ENCODE results near the gene SH3YL1. TPM values are rescaled to one million over a fixed set of nuclear protein-coding genes. Genes with fewer than 3 reads are reported as not detected.
A peak's percentile ranks its signal among the peaks of the same experiment; 100 is the strongest.
"Not testable (repeated sequence)": the region's sequence is repeated elsewhere in the genome, so short reads cannot be mapped to it uniquely, and the experiment has no call there.

The SH3YL1 gene
- total RNA-seq, 2 experiments from 2014 or later = 17.7 to 18.1 TPM

DNA sequence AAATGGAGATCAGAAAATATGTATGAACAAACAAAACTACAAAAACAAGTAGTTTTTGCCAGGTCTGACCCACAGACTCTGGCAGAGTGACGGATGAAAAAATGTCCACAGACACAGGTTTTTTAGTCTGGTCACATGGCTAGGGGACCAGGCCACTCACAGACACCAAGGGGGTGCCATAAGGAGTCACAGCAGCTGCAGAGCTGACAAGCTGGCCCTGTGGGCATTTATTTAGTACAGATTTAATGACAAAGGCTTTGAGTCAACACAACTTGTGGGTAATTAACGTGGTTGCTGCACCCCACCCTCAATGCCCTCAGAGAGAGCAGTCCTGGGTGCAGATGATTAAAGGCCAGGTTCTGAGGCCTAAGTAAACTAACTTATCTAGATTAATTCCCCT lies 76.0 kb downstream of the SH3YL1 start:
- Mint-ChIP-seq H3K27me3 (no peaks in the 10 kb centered on the region), H3K27ac (no peak overlapping the region), H3K36me3 (ENCODE audit: low read depth) (peaks cover 7% of the 10 kb centered on the region), H3K9me3 (ENCODE audit: low read depth) (peaks cover 14% of the 10 kb centered on the region), H3K4me1 (peaks cover 16% of the 10 kb centered on the region), H3K4me3 (no peak overlapping the region)
- ChIA-PET POLR2A (no interaction called here), CTCF (no interaction called here)
- no peak for DNase-seq
- intact Hi-C loops (cut with DNase I, micrococcal nuclease) = no loop called here
- ATAC-seq = no peak

DNA sequence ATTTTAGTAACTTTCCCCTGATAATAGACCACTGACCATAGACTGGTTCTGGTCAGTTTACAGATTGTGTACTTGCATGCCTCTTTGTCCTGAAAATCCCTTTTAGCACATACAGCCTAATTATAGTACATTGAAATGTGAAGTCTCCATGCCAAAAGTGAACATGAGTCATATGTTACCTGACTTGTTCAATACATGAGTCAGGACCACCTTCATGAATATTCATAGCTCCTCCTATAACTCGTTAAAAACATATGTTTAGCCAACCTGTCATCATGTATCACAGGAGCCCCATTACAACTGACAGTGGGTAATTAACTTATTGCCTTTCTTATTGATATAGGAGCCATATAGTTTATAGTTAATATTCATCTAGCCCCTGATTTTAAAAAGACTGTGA lies 78.6 kb downstream of the SH3YL1 start:
- Mint-ChIP-seq H3K36me3 (ENCODE audit: low read depth) (peaks cover 7% of the 10 kb centered on the region), H3K27me3 (no peaks in the 10 kb centered on the region), H3K9me3 (ENCODE audit: low read depth) (peaks cover 14% of the 10 kb centered on the region), H3K27ac (no peak overlapping the region), H3K4me1 (peaks cover 17% of the 10 kb centered on the region), H3K4me3 (no peak overlapping the region)
- ATAC-seq (peak; percentile 53), DNase-seq (no peak)
- intact Hi-C loops (cut with DNase I, micrococcal nuclease) = no loop called here
- ChIA-PET CTCF (interaction anchor here (1.0 kb wide), 1 partner anchor 52 kb away, joined by 3 read pairs; no protein-coding TSS in a partner anchor), POLR2A (no interaction called here)

GRCh38 chr2:184695-185094 lies 79.1 kb downstream of the SH3YL1 start:
- peaks cover 17% of the 10 kb centered on the region for H3K4me1 Mint-ChIP-seq
- H3K27me3 Mint-ChIP-seq = no peaks in the 10 kb centered on the region
- ChIA-PET POLR2A (no interaction called here), CTCF (interaction anchor here (1.0 kb wide), 1 partner anchor 52 kb away, joined by 3 read pairs; no protein-coding TSS in a partner anchor)
- peaks cover 14% of the 10 kb centered on the region for H3K9me3 Mint-ChIP-seq (ENCODE audit: low read depth)
- intact Hi-C loops (cut with DNase I, micrococcal nuclease) = no loop called here
- H3K27ac Mint-ChIP-seq = no peak overlapping the region
- H3K36me3 Mint-ChIP-seq (ENCODE audit: low read depth) = peaks cover 7% of the 10 kb centered on the region
- ATAC-seq (no peak), DNase-seq (no peak)
- no peak overlapping the region for H3K4me3 Mint-ChIP-seq

DNA sequence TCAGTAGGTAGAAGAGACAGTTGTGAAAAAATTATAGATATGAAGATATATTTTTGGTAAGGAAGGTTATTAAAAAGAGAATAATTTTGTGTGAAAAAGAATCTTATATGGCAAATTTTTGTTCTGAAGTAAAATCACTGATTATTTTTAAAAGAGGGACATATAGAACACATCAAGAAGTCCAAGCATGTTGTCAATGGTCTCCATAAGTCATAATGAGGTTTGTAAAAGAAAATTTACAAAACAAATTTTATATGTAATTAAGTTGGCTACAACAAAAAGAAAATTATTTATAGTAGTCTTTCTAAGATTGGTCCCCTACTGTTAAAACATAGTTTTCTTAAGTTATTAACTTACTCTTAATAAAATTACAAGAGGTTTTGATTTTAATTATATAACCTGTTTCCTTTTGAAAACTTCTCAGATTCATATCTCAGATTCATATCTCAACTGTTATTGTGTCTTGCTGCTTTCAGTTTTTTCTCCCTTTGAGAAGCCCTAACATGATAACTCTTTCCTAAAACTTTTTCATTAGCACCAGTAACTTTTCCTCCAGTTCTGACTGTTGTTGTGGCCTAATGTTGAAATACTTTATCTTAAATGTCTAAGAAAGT lies 81.2 kb downstream of the SH3YL1 start:
- DNase-seq = no peak
- Mint-ChIP-seq H3K4me1 (peaks cover 25% of the 10 kb centered on the region), H3K27me3 (no peaks in the 10 kb centered on the region), H3K4me3 (no peak overlapping the region), H3K9me3 (ENCODE audit: low read depth) (peaks cover 14% of the 10 kb centered on the region), H3K36me3 (ENCODE audit: low read depth) (peaks cover 7% of the 10 kb centered on the region), H3K27ac (no peak overlapping the region)
- intact Hi-C loops (cut with DNase I, micrococcal nuclease) = no loop called here
- ATAC-seq = no peak
- ChIA-PET POLR2A (no interaction called here), CTCF (no interaction called here)

- intact Hi-C loops (cut with DNase I, micrococcal nuclease) = no loop called here
- Mint-ChIP-seq H3K27ac (no peak overlapping the region), H3K9me3 (ENCODE audit: low read depth) (peaks cover 11% of the 10 kb centered on the region), H3K36me3 (ENCODE audit: low read depth) (peaks cover 4% of the 10 kb centered on the region), H3K4me3 (no peak overlapping the region), H3K27me3 (no peaks in the 10 kb centered on the region), H3K4me1 (peaks cover 47% of the 10 kb centered on the region)
- DNase-seq (no peak), ATAC-seq (no peak)
- ChIA-PET POLR2A (no interaction called here), CTCF (no interaction called here)
Measured at GRCh38 chr2:180311-180710, 83.5 kb downstream of the SH3YL1 start.

GRCh38 chr2:179886-180285 lies 83.9 kb downstream of the SH3YL1 start:
- intact Hi-C loops (cut with DNase I, micrococcal nuclease) = no loop called here
- CTCF ChIA-PET = no interaction called here
- H3K27ac Mint-ChIP-seq = no peak overlapping the region

GRCh38 chr2:177733-178132 lies 86.1 kb downstream of the SH3YL1 start:
- Mint-ChIP-seq H3K9me3 (ENCODE audit: low read depth) (no peaks in the 10 kb centered on the region), H3K4me3 (no peak overlapping the region), H3K27ac (no peak overlapping the region), H3K27me3 (no peaks in the 10 kb centered on the region), H3K36me3 (ENCODE audit: low read depth) (no peaks in the 10 kb centered on the region), H3K4me1 (peaks cover 36% of the 10 kb centered on the region)
- intact Hi-C loops (cut with DNase I, micrococcal nuclease) = no loop called here
- POLR2A ChIA-PET = no interaction called here
- CTCF ChIA-PET = interaction anchor here (1.1 to 1.3 kb wide), 2 partner anchors 9 to 459 kb away, joined by 3 read pairs; no protein-coding TSS in a partner anchor
- ATAC-seq (no peak), DNase-seq (no peak)

More at GRCh38 chr2:179886-180285, 83.9 kb downstream of the SH3YL1 start:
- peaks cover 47% of the 10 kb centered on the region for H3K4me1 Mint-ChIP-seq
- POLR2A ChIA-PET = no interaction called here
- no peaks in the 10 kb centered on the region for H3K27me3 Mint-ChIP-seq
- DNase-seq (no peak), ATAC-seq (no peak)
- H3K9me3 Mint-ChIP-seq (ENCODE audit: low read depth) = peaks cover 11% of the 10 kb centered on the region
- peaks cover 4% of the 10 kb centered on the region for H3K36me3 Mint-ChIP-seq (ENCODE audit: low read depth)
- H3K4me3 Mint-ChIP-seq = no peak overlapping the region

GRCh38 chr2:176917-177316 lies 86.9 kb downstream of the SH3YL1 start:
- no peaks in the 10 kb centered on the region for H3K36me3 Mint-ChIP-seq (ENCODE audit: low read depth)
- intact Hi-C loops (cut with DNase I, micrococcal nuclease) = no loop called here

GRCh38 chr2:175880-176820 lies 87.7 kb downstream of the SH3YL1 start:
- ChIA-PET CTCF (interaction anchor here (1.3 kb wide), 1 partner anchor 461 kb away, joined by 3 read pairs; no protein-coding TSS in a partner anchor), POLR2A (no interaction called here)
- Mint-ChIP-seq H3K4me3 (peak overlapping the region; percentile 7), H3K36me3 (ENCODE audit: low read depth) (no peaks in the 10 kb centered on the region), H3K27ac (peak overlapping the region; percentile 39), H3K27me3 (no peaks in the 10 kb centered on the region), H3K4me1 (peaks cover 36% of the 10 kb centered on the region), H3K9me3 (ENCODE audit: low read depth) (no peaks in the 10 kb centered on the region)
- peak; percentile 90 for ATAC-seq
- intact Hi-C loops (cut with DNase I, micrococcal nuclease) = no loop called here
- peak; percentile 65 for DNase-seq

More at GRCh38 chr2:176917-177316, 86.9 kb downstream of the SH3YL1 start:
- DNase-seq = no peak
- no peaks in the 10 kb centered on the region for H3K27me3 Mint-ChIP-seq
- H3K9me3 Mint-ChIP-seq (ENCODE audit: low read depth) = no peaks in the 10 kb centered on the region
- POLR2A ChIA-PET = no interaction called here
- ATAC-seq = no peak
- H3K4me1 Mint-ChIP-seq = peaks cover 36% of the 10 kb centered on the region
- CTCF ChIA-PET = interaction anchor here (1.1 to 1.3 kb wide), 2 partner anchors 10 to 460 kb away, joined by 3 read pairs; no protein-coding TSS in a partner anchor
- no peak overlapping the region for H3K4me3 Mint-ChIP-seq
- peak overlapping the region; percentile 47 for H3K27ac Mint-ChIP-seq

GRCh38 chr2:175161-175786 lies 88.6 kb downstream of the SH3YL1 start:
- CTCF ChIA-PET = no interaction called here
- Mint-ChIP-seq H3K27me3 (no peaks in the 10 kb centered on the region), H3K9me3 (ENCODE audit: low read depth) (no peaks in the 10 kb centered on the region), H3K4me1 (peaks cover 36% of the 10 kb centered on the region), H3K27ac (peak overlapping the region; percentile 37), H3K36me3 (ENCODE audit: low read depth) (no peaks in the 10 kb centered on the region), H3K4me3 (no peak overlapping the region)
- intact Hi-C loops (cut with DNase I, micrococcal nuclease) = no loop called here
- DNase-seq (no peak), ATAC-seq (no peak)
- POLR2A ChIA-PET = no interaction called here

DNA sequence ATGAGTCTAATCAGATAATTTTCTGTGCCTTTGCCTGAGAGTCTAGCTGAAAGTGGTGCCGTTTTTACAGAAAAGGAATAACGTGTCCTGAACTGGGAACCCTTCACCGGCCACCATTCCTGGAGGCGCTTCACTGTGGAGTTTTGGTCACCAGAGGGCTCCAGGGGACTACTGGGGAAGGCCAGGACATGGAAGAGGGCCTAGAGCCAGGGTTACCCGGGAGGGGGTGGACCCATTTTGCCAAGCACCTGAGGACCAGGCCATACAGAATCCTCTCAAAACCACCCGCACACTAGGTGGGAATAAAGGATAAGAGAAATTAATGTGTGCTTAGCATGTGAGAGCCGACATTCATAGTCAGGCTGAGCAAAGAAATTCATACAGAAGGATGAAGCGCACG lies 91.7 kb downstream of the SH3YL1 start:
- H3K9me3 Mint-ChIP-seq (ENCODE audit: low read depth); H3K27ac Mint-ChIP-seq; ATAC-seq; H3K4me3 Mint-ChIP-seq; H3K27me3 Mint-ChIP-seq; intact Hi-C loops (cut with DNase I, micrococcal nuclease); H3K36me3 Mint-ChIP-seq (ENCODE audit: low read depth); POLR2A ChIA-PET; CTCF ChIA-PET; DNase-seq: not testable (repeated sequence)
- peaks cover 22% of the 10 kb centered on the region for H3K4me1 Mint-ChIP-seq
